ENCODE results near the gene GNG8.

DNA sequence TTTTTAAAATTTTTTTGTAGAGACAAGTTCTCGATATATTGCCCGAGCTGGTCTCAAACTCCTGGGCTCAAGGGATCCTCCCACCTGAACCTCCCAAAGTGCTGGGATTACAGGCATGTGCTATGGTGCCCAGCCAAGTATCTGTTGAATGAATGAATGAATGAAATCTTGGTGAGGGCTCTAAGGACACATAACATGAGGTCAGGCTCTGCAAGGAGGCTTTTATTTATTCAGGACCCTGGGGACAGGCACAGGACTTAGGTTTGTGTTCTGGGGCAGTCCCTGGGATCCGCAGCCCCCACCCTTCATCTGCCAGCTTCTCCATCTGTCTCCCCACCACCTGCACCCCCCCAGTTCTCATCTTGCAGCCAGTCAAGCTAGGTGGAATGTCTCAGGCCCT is 15.7 kb downstream of the GNG8 start:
- TF ChIP-seq, protein P1, sequence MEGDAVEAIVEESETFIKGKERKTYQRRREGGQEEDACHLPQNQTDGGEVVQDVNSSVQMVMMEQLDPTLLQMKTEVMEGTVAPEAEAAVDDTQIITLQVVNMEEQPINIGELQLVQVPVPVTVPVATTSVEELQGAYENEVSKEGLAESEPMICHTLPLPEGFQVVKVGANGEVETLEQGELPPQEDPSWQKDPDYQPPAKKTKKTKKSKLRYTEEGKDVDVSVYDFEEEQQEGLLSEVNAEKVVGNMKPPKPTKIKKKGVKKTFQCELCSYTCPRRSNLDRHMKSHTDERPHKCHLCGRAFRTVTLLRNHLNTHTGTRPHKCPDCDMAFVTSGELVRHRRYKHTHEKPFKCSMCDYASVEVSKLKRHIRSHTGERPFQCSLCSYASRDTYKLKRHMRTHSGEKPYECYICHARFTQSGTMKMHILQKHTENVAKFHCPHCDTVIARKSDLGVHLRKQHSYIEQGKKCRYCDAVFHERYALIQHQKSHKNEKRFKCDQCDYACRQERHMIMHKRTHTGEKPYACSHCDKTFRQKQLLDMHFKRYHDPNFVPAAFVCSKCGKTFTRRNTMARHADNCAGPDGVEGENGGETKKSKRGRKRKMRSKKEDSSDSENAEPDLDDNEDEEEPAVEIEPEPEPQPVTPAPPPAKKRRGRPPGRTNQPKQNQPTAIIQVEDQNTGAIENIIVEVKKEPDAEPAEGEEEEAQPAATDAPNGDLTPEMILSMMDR (IDR thresholded peaks at IDR 0.05) = no peak
- TF ChIP-seq POLR2A (IDR thresholded peaks at IDR 0.05) (no peak), POLR2AphosphoS5 (IDR thresholded peaks at IDR 0.05) (no peak), EP300 (IDR thresholded peaks at IDR 0.05) (no peak)
